HEK293 (cell line): ENCODE data around the gene SEMA7A.

Experiments used
- CTCF ChIA-PET: fragments of 350-600 bp; formaldehyde crosslinking; extraction: SDS; loops from one replicate; lab custom pipeline; 2021; ENCODE audit warnings: antibody characterized with exemption; lab: Yijun Ruan, JAX
- POLR2A ChIA-PET: fragments of 300-600 bp; formaldehyde crosslinking; extraction: SDS; loops from one replicate; lab custom pipeline; 2020; ENCODE audit warnings: antibody characterized with exemption, inconsistent platforms; lab: Yijun Ruan, JAX
- H3K27ac ChIP-seq: fragments of 200-500 bp; sonication (Bioruptor generic); 2 replicates; pipeline ENCODE4 v1.5.1; 2014; ENCODE audit warnings: low read depth, low read length, control low read depth, inconsistent platforms; ENCODE audit errors: extremely low read depth
- H3K36me3 ChIP-seq, 2 experiments: fragments of 200-500 bp in 1 of 2; sonication (Bioruptor generic) in 1 of 2; 1 replicate in 1 of 2; 2 replicates in 1 of 2; pipeline ENCODE4 v1.5.1; 2014 to 2017; ENCODE audit warnings: inconsistent platforms in 2 of 2, low read length in 2 of 2; ENCODE audit not compliant: control insufficient read depth in 2 of 2, insufficient read depth in 1 of 2
- H3K4me1 ChIP-seq: fragments of 200-500 bp; sonication (Bioruptor generic); 2 replicates; pipeline ENCODE4 v1.5.1; 2014; ENCODE audit warnings: mild to moderate bottlenecking, low read length, inconsistent platforms; ENCODE audit not compliant: control insufficient read depth, insufficient read depth
- H3K4me3 ChIP-seq: 2 replicates; pipeline ENCODE4 v1.5.1; 2011; ENCODE audit warnings: low read depth, mild to moderate bottlenecking, control low read depth, low read length, moderate library complexity
- H3K9me3 ChIP-seq: fragments of 200-500 bp; sonication (Bioruptor generic); 2 replicates; pipeline ENCODE4 v1.5.1; 2014; ENCODE audit warnings: low read depth, low read length, inconsistent platforms; ENCODE audit not compliant: control insufficient read depth, insufficient read depth
- GLI2 ChIP-seq: fragments of 450-650 bp; formaldehyde crosslinking; IDR thresholded peaks from 2 replicates; pipeline ENCODE4; 2017; ENCODE audit warnings: missing biosample characterization, missing genetic modification characterization, low read depth, borderline replicate concordance
- GLIS2 ChIP-seq: fragments of 450-650 bp; formaldehyde crosslinking; IDR thresholded peaks from 2 replicates; pipeline ENCODE4 v1.5.1; 2016; ENCODE audit warnings: missing biosample characterization, missing genetic modification characterization
- HOXD13 ChIP-seq: sonication (generic); formaldehyde crosslinking; IDR thresholded peaks from 2 replicates; pipeline ENCODE4 v1.8.0; 2022; ENCODE audit warnings: missing genetic modification reagents, borderline replicate concordance
- OVOL3 ChIP-seq: fragments of 450-650 bp; formaldehyde crosslinking; IDR thresholded peaks from 2 replicates; pipeline ENCODE4 v1.5.1; 2016; ENCODE audit warnings: missing biosample characterization, missing genetic modification characterization
- TCF7L2 ChIP-seq: IDR thresholded peaks from 2 replicates; pipeline ENCODE4 v1.6.1; 2011; ENCODE audit warnings: low read depth, mild to moderate bottlenecking, inconsistent platforms, low read length, moderate library complexity, borderline replicate concordance
- YY2 ChIP-seq: fragments of 450-650 bp; formaldehyde crosslinking; IDR thresholded peaks from 2 replicates; pipeline ENCODE4 v1.5.1; 2016; ENCODE audit warnings: missing biosample characterization, missing genetic modification characterization
- ZFP41 ChIP-seq: fragments of 450-650 bp; formaldehyde crosslinking; IDR thresholded peaks from 2 replicates; pipeline ENCODE4 v1.5.1; 2016; ENCODE audit warnings: missing biosample characterization, missing genetic modification characterization, borderline replicate concordance
- ZIC2 ChIP-seq: fragments of 450-650 bp; formaldehyde crosslinking; IDR thresholded peaks from 2 replicates; pipeline ENCODE4 v1.5.1; 2016; ENCODE audit warnings: missing biosample characterization, missing genetic modification characterization
- ZNF529 ChIP-seq: fragments of 450-650 bp; formaldehyde crosslinking; IDR thresholded peaks from 2 replicates; pipeline ENCODE4 v1.5.1; 2017; ENCODE audit warnings: missing genetic modification characterization, missing biosample characterization; ENCODE audit not compliant: insufficient replicate concordance
- ZNF558 ChIP-seq: fragments of 450-650 bp; formaldehyde crosslinking; IDR thresholded peaks from 2 replicates; pipeline ENCODE4 v1.5.1; 2016; ENCODE audit warnings: missing biosample characterization, missing genetic modification characterization
- ZNF837 ChIP-seq: fragments of 450-650 bp; formaldehyde crosslinking; IDR thresholded peaks from 2 replicates; pipeline ENCODE4 v1.5.1; 2016; ENCODE audit warnings: missing biosample characterization, missing genetic modification characterization
- ZSCAN30 ChIP-seq: fragments of 450-650 bp; IDR thresholded peaks from 2 replicates; pipeline ENCODE4 v1.5.1; 2018; ENCODE audit warnings: missing biosample characterization, mild to moderate bottlenecking, missing genetic modification characterization, moderate library complexity
- TF ChIP-seq, protein P1 (sequence below): fragments of 450-650 bp; formaldehyde crosslinking; IDR thresholded peaks from 2 replicates; pipeline ENCODE4 v1.5.1; 2016; ENCODE audit warnings: missing biosample characterization, missing genetic modification characterization, borderline replicate concordance
- TF ChIP-seq, protein P2 (sequence below): fragments of 450-650 bp; formaldehyde crosslinking; IDR thresholded peaks from 2 replicates; pipeline ENCODE4 v1.5.1; 2016; ENCODE audit warnings: missing biosample characterization, missing genetic modification characterization, low read depth
- TF ChIP-seq, protein P3 (sequence below): fragments of 450-650 bp; formaldehyde crosslinking; IDR thresholded peaks from 2 replicates; pipeline ENCODE4 v1.5.1; 2016; ENCODE audit warnings: missing biosample characterization, missing genetic modification characterization
- TF ChIP-seq, protein P4 (sequence below): fragments of 450-650 bp; formaldehyde crosslinking; IDR thresholded peaks from 2 replicates; pipeline ENCODE4 v1.5.1; 2016; ENCODE audit warnings: missing biosample characterization, missing genetic modification characterization
- TF ChIP-seq, protein P5 (sequence below): fragments of 450-650 bp; formaldehyde crosslinking; conservative IDR thresholded peaks from 2 replicates; pipeline ENCODE4 v1.5.1; 2016; ENCODE audit warnings: low read depth, missing biosample characterization, missing genetic modification characterization

Gene SEMA7A

DNA sequence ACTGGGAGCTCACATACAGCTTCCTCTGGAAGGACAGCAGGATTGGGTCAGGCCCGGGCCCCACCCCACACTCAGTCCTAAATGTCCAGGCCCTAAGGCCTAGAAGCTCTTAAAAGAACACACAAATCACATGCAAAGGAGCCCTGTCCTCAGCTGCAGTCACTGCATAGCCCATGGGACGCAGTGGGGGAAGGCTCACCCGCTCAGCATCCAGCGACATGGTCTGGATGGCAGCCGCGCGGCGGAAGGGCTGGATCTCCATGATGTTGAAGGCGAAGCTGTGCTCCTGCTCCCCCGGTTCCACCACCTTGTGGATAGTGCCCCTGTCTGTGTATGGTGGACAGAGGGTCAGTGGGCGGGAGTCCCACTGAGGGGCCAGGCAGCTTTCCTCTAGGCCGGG is 22.1 kb downstream of the SEMA7A start (continued):
- TF ChIP-seq, protein P1, sequence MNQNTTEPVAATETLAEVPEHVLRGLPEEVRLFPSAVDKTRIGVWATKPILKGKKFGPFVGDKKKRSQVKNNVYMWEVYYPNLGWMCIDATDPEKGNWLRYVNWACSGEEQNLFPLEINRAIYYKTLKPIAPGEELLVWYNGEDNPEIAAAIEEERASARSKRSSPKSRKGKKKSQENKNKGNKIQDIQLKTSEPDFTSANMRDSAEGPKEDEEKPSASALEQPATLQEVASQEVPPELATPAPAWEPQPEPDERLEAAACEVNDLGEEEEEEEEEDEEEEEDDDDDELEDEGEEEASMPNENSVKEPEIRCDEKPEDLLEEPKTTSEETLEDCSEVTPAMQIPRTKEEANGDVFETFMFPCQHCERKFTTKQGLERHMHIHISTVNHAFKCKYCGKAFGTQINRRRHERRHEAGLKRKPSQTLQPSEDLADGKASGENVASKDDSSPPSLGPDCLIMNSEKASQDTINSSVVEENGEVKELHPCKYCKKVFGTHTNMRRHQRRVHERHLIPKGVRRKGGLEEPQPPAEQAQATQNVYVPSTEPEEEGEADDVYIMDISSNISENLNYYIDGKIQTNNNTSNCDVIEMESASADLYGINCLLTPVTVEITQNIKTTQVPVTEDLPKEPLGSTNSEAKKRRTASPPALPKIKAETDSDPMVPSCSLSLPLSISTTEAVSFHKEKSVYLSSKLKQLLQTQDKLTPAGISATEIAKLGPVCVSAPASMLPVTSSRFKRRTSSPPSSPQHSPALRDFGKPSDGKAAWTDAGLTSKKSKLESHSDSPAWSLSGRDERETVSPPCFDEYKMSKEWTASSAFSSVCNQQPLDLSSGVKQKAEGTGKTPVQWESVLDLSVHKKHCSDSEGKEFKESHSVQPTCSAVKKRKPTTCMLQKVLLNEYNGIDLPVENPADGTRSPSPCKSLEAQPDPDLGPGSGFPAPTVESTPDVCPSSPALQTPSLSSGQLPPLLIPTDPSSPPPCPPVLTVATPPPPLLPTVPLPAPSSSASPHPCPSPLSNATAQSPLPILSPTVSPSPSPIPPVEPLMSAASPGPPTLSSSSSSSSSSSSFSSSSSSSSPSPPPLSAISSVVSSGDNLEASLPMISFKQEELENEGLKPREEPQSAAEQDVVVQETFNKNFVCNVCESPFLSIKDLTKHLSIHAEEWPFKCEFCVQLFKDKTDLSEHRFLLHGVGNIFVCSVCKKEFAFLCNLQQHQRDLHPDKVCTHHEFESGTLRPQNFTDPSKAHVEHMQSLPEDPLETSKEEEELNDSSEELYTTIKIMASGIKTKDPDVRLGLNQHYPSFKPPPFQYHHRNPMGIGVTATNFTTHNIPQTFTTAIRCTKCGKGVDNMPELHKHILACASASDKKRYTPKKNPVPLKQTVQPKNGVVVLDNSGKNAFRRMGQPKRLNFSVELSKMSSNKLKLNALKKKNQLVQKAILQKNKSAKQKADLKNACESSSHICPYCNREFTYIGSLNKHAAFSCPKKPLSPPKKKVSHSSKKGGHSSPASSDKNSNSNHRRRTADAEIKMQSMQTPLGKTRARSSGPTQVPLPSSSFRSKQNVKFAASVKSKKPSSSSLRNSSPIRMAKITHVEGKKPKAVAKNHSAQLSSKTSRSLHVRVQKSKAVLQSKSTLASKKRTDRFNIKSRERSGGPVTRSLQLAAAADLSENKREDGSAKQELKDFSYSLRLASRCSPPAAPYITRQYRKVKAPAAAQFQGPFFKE (tag by site-specific recombination), result no peak

DNA sequence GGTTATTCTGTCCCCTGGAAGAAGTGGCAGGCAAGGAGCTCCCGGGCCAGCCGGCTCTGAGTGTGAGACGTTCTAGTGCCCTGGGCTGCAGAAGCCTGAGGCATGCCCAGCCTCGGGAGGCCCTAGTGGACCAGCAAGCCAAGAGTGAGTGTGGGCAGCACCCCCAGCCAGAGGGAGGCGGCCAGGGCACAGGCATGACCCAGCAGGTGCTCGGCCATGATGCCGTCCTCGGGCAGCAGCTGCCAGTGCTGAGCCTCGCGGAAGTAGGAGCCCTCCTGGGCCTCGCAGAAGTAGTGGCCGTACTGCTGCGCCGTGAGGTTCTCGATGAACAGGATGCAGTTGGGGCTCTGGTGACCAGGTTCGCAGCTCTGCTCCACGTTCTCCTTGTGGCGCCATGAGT is 23.3 kb downstream of the SEMA7A start:
- ChIA-PET CTCF (interaction anchor here (0.6 to 1.0 kb wide), 2 partner anchors 9 to 28 kb away, joined by 3 read pairs; no protein-coding TSS in a partner anchor), POLR2A (interaction anchor here (0.8 kb wide), 1 partner anchor 32 kb away, joined by 7 read pairs; no protein-coding TSS in a partner anchor)
- Histone ChIP-seq H3K4me3 (no peak overlapping the region), H3K4me1 (no peaks in the 10 kb centered on the region), H3K9me3 (no peaks in the 10 kb centered on the region), H3K36me3 (no peaks in the 10 kb centered on the region), H3K27ac (no peak overlapping the region)
- TF ChIP-seq GLI2 (tag by site-specific recombination), result no peak
- TF ChIP-seq, protein P2, sequence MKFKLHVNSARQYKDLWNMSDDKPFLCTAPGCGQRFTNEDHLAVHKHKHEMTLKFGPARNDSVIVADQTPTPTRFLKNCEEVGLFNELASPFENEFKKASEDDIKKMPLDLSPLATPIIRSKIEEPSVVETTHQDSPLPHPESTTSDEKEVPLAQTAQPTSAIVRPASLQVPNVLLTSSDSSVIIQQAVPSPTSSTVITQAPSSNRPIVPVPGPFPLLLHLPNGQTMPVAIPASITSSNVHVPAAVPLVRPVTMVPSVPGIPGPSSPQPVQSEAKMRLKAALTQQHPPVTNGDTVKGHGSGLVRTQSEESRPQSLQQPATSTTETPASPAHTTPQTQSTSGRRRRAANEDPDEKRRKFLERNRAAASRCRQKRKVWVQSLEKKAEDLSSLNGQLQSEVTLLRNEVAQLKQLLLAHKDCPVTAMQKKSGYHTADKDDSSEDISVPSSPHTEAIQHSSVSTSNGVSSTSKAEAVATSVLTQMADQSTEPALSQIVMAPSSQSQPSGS, result no peak
- no peak for TF ChIP-seq ZNF558 (tag by site-specific recombination)
- TF ChIP-seq, protein P3, sequence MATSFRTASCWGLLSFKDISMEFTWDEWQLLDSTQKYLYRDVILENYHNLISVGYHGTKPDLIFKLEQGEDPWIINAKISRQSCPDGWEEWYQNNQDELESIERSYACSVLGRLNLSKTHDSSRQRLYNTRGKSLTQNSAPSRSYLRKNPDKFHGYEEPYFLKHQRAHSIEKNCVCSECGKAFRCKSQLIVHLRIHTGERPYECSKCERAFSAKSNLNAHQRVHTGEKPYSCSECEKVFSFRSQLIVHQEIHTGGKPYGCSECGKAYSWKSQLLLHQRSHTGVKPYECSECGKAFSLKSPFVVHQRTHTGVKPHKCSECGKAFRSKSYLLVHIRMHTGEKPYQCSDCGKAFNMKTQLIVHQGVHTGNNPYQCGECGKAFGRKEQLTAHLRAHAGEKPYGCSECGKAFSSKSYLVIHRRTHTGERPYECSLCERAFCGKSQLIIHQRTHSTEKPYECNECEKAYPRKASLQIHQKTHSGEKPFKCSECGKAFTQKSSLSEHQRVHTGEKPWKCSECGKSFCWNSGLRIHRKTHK (tag by site-specific recombination), result no peak

DNA sequence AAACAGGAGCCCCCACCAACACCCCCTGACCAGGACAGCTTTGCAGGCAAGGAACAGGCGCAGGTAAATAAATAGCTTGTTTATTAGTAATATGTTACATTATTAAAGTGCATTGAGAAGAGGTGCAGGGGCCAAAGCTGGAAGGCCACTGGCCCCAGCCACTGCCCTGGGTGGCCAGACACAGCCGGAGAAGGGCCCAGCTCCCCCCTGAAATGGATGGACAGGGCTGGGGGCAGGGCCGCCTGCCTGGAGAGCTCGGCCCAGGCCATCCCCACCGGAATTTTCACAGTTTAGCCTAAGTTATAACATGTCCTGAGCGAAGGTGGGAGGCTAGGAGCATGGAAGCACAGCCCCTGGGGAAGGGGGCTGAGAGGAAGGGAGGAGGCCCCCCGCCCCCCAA is 24.5 kb downstream of the SEMA7A start:
- H3K4me3 ChIP-seq, result no peak overlapping the region
- no peaks in the 10 kb centered on the region for H3K4me1 ChIP-seq
- no peaks in the 10 kb centered on the region for H3K9me3 ChIP-seq
- TF ChIP-seq OVOL3 (tag by site-specific recombination) (no peak), ZSCAN30 (tag by site-specific recombination) (no peak), HOXD13 (CRISPR knock-in tag) (no peak), GLIS2 (tag by site-specific recombination) (no peak), ZIC2 (tag by site-specific recombination) (no peak), ZNF837 (no peak), YY2 (tag by site-specific recombination) (no peak), ZNF529 (tag by site-specific recombination) (no peak), TCF7L2 (no peak), ZFP41 (tag by site-specific recombination) (no peak)
- TF ChIP-seq, protein P4, sequence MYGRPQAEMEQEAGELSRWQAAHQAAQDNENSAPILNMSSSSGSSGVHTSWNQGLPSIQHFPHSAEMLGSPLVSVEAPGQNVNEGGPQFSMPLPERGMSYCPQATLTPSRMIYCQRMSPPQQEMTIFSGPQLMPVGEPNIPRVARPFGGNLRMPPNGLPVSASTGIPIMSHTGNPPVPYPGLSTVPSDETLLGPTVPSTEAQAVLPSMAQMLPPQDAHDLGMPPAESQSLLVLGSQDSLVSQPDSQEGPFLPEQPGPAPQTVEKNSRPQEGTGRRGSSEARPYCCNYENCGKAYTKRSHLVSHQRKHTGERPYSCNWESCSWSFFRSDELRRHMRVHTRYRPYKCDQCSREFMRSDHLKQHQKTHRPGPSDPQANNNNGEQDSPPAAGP, result no peak
- TF ChIP-seq, protein P5, sequence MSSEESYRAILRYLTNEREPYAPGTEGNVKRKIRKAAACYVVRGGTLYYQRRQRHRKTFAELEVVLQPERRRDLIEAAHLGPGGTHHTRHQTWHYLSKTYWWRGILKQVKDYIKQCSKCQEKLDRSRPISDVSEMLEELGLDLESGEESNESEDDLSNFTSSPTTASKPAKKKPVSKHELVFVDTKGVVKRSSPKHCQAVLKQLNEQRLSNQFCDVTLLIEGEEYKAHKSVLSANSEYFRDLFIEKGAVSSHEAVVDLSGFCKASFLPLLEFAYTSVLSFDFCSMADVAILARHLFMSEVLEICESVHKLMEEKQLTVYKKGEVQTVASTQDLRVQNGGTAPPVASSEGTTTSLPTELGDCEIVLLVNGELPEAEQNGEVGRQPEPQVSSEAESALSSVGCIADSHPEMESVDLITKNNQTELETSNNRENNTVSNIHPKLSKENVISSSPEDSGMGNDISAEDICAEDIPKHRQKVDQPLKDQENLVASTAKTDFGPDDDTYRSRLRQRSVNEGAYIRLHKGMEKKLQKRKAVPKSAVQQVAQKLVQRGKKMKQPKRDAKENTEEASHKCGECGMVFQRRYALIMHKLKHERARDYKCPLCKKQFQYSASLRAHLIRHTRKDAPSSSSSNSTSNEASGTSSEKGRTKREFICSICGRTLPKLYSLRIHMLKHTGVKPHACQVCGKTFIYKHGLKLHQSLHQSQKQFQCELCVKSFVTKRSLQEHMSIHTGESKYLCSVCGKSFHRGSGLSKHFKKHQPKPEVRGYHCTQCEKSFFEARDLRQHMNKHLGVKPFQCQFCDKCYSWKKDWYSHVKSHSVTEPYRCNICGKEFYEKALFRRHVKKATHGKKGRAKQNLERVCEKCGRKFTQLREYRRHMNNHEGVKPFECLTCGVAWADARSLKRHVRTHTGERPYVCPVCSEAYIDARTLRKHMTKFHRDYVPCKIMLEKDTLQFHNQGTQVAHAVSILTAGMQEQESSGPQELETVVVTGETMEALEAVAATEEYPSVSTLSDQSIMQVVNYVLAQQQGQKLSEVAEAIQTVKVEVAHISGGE (tag by site-specific recombination), result no peak
- no peak overlapping the region for H3K27ac ChIP-seq
- H3K36me3 ChIP-seq, result no peaks in the 10 kb centered on the region
- CTCF ChIA-PET, result interaction anchor here (0.6 to 0.8 kb wide), 3 partner anchors 10 to 169 kb away, joined by 3 to 5 read pairs (median 4); no protein-coding TSS in a partner anchor
- POLR2A ChIA-PET, result interaction anchor here (0.5 kb wide), 1 partner anchor 433 kb away, joined by 4 read pairs; no protein-coding TSS in a partner anchor
